HG02943 (cell line): ENCODE data around the gene MATCAP1.

Experiments used
- ATAC-seq: cut with Tn5 transposase; IDR thresholded peaks from one replicate; pipeline ENCODE4 v1.9.1; 2021; ENCODE audit warnings: mild to moderate bottlenecking, low read depth, moderate library complexity; ENCODE audit not compliant: unreplicated experiment

Gene MATCAP1

DNA sequence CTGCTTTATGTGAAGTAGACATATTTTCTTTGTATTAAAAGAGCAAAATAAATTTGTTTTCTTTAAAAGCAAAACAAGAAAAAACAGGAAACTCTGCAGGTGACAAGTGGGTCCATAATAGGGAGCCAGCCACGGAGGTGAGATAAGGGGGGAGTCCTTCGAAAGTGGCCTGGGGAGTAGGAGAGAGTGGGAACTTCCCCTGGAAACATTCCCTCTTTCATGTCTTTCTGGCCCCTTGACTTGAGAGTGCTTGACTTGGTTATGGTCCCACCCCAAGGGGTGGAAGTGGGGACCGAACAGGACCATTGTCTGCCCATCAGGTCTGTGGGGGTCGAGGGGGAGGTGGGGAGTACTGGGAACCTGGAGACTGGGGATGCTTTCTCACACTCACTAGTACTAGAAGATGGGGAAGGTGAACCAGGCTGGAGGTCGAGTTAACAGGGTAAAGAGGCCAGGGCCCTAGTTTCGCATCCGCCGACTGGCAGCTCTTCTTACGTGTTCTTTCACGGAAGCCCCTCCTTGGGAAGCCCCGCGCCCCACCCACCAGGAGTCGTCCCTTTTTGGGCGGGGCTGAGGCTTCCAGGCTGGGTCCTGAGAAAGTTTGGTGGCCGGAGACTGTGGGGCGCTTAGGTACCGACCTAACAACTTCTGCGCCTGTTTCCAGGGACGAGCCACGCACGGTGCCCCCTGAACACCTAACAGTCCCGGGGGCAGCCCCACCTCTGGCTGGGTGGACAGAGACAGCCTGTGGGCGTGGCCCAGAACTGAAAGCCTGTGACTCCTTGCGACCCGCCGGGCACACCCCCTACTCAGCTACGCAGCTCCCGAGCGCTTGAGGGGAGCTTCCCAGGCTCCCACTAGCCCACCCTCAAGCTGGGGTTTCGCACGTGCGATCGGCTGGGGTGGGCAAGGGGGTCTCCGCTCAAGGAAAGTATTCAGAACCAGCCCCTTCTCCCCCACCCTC is 24.8 kb downstream of the MATCAP1 start:
- ATAC-seq, result no peak

DNA sequence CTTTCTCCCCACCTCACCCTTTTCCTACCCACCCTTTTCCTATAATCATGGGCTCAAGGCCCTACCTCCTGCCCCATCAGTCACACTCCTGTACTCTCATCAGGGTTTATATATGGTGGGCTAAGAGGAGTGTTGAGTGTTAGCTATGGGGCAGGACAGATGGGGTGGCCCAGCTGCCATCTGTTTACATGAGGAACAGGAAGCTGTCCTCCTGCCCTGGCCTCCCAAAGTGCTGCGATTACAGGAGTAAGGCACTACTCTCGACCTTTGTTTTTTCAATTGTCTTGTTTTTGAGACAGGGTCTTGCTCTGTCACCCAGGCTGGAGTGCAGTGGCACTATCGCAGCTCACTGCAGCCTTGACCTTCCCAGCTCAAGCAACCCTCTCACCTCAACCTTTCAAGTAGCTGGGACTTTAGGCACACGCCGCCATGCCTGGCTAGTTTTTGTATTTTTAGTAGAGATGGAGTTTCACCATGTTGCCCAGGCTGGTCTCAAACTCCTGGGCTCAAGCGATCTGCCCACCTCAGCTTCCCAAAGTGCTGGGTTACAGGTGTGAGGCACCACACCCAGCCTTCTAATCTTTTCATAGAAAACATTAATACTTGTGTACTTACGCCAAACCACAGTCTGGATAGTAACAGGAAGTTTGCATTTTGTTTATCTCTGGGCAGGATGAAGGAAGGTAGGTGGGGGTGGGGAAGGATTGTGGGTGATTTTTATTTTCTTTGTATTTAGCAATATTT is 25.7 kb downstream of the MATCAP1 start:
- ATAC-seq, result no peak

GRCh38 chr16:67157106-67157748 is 26.5 kb downstream of the MATCAP1 start:
- no peak for ATAC-seq

DNA sequence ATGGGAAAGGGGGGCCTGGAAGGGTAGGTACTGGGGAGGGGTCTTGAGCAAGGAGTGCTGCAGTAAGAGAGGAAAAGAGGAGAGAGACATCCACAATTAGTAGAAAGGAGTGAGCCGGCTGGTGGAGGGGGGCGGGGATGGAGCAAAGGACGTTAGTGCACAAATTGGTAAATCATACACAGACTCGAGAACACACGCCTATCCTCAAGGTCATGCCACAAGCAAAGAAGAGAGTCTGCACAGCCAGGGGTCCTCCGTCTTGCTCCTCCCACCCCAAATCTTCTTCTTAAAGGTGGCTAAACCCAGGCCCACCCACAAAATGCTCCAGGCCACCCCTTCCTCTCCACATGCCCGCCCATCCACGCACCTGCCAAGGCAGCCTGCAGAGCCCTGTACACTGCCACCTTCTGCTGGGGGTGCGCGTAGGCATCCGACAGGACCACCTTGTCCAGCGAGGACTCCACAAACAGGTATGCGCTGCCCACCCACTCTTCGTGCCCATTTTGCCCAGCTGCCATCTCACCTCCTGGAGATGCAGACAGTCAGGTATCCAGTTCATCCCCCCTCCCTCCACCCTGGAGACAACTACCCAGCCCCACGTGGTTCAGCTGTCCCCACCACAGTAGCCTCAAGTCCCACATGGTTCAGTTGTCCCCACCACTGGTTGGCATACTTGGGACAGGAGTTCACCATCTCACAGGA is 27.5 kb downstream of the MATCAP1 start:
- no peak for ATAC-seq

- no peak for ATAC-seq
Measured at GRCh38 chr16:67155295-67156142, 28.2 kb downstream of the MATCAP1 start.

DNA sequence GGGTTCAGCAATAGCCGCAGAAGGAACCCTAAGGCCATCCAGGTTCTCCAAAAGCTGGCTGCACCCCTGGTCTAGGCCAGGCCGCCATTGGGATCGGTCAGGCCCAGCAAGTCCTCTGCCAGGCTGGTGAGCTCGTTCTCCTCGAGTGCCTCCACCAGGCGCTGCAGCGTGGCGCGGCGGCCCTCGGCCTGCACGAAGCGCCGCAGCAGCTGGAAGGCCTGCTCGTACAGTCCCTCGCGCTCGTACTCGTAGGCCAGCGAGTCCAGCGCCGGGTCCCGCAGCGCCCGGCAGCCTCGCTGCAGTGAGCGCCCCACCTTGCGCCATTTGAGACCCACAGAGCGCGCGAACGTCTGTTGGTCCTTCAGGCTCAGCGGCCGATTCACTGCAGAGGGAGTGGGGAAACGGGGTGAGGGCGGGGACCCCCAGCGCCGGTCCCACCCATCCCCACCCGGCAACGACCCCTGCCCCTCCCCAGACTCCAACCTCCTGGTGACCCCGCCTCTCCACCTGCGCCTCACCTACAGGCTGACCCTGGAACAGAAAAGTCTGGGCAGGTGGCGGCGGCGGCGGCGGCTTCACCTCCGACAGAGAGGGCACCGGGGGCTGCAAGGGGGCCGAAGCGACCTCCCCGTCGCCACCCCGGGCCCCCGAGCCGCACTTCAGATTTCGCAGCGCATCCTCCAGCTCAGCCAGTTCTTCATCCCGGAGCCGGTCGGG is 29.0 kb downstream of the MATCAP1 start:
- no peak for ATAC-seq

GRCh38 chr16:67151431-67152097 is 32.2 kb downstream of the MATCAP1 start:
- no peak for ATAC-seq

DNA sequence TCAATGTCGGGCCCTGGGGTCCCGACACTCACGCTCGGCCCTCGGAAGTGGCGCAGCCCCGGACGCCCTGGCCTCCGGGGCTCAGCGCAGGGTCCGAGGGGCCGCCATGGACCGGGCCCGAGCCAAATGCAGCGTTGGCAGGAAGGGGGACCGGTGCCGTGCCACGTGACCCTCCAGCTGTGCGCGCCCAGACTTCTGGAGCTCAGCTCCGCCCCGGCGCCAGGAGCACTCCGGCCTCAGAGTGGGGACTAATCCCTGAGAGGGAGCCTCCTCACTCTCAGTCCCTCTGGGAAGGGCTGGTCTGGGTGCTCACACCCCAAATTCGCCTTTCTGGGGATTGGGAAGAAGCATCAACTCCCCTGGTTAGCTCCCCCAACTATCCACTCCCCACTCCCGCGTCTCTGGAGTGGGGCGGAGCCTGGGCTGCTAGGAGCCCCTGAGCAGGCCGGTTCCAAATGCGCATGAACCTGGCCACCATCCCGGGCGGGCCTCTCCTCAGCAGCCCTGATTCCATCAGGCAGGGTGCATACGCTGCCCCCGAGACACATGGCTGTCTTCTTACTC is 32.8 kb downstream of the MATCAP1 start, which contains the start of gene B3GNT9:
B3GNT9 (minus strand) TSS at position 166 of the 564 bp plus-strand sequence. CDS start 513 bp downstream, outside the sequence.
- ATAC-seq, result no peak

GRCh38 chr16:67150047-67150832 is 33.5 kb downstream of the MATCAP1 start:
- ATAC-seq, result no peak

DNA sequence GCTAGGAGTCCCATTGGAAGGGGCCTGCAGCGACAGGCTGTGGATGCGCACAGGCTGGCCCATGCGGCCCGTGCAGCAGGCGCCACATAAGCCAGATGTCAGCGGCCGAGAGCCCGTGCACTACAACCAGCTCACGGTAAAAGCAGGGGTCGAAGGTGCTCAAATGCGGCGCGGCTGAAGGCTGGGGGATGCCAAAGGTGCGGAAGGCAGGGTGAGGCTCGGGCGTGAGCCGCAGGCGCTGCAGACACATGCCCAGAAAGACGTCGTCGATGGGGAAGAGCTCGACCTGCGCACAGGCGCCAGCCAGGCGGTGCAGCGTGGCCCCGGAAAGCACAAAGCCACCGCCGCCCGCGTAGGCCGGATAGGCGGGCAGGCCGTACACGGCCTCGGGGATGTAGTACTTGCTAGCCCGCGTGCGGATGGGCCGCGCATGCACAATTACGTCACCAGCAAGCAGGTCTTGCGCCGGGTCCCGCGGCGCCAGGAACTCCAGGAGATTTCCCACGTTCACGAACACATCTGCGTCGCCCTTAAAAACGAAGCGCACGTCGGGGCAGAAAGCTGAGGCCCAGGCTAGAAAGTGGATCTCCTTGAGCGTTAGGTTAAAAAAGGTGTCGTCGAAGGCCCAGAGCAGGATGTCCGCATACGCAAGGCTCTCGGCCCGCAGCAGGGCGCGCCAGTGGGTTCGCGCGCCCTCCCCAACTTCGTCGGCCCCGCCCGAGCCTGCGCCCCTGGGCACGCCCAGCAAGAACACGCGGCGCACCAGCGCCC is 34.3 kb downstream of the MATCAP1 start:
- no peak for ATAC-seq

GRCh38 chr16:67148656-67149275 is 35.0 kb downstream of the MATCAP1 start:
- ATAC-seq, result no peak

GRCh38 chr16:67148221-67148620 is 35.5 kb downstream of the MATCAP1 start:
- no peak for ATAC-seq

GRCh38 chr16:67147437-67148140 is 36.2 kb downstream of the MATCAP1 start:
- ATAC-seq, result no peak

DNA sequence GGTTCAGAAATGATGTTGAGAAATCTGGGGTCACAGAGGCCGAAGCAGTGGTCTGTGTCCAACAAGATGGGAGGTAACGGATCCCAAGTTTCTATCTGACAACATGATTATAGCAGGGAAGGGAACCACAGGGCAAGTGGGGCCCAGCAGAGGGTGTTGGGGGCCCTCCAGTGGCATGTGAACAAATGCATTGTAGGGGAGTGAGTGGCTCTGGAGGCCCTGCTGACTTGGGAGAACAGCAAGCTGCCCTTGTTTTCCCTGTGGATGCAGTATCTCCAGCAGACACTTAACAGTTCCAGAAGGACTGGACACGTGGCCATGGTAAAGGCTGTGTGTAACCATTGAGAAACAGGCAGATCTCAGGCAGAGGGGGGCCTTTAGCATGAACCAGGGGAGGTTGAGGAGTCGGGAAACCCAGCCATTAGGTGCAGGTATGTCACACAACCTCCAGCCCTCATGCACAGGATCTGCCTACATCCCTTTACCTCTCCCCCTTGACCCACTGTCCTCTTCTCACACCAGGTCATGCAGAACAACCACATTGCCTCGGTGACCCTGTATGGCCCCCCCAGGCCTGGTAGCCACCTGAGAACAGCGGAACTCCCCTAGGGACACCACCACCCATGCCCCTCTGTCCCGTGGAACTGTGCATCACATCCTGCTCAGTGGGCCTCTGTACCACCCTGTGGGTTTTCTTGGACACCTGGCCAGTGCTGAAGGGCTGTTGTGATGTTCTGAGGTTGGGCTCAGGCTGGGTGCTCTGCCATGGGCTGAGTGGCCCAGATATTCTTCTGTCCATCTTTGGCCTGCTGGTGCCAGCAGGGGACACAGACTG is 37.0 kb downstream of the MATCAP1 start:
- ATAC-seq, result no peak

- ATAC-seq, result no peak
Measured at GRCh38 chr16:67145746-67146145, 38.0 kb downstream of the MATCAP1 start.
